ENCODE data around the gene MAP4K2.
"Not testable (repeated sequence)": the region's sequence is repeated elsewhere in the genome, so short reads cannot be mapped to it uniquely, and the experiment has no call there.

The MAP4K2 gene

DNA sequence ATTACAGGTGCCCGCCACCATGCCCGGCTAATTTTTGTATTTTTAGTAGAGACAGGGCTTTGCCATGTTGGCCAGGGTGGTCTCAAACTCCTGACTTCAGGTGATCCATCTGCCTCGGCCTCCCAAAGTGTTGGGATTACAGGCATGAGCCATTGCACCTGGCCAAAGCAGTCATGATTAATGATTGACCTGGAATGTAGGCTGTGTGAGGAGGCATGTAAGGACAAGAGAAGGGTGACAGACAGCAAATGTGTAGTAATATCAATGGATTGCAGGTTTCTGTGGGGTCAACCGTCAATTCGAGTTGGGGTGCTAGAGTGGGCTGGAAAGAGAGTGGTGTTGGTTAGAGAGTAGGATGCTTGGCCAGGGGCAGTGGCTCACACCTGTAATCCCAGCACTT lies 12.4 kb upstream of the MAP4K2 start:
- not testable (repeated sequence) for FAIRE-seq; DNase-seq (ENCODE audit: insufficient read length, low spot score)

DNA sequence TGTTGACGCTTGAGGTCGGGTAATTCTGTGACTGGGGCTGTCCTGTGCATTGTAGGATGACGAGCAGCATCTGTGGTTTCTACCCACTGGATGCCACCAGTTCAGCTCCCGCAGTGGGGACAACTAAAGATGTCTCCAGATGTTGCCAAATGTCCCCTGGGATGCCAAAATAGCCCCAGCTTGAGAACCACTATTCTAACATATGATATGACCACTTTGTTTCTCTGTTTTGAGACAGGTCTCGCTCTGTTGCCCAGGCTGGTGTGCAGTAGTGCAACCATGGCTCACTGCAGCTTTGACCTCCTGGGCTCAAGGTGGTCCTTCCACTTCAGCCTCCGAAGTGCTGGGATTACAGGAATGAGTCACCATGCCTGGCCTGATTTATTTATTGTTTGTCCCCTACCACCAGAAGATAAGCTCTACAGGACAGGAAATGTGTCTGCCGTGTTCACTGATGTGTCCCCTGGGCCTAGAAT lies 11.7 kb upstream of the MAP4K2 start:
- no peak for FAIRE-seq

DNA sequence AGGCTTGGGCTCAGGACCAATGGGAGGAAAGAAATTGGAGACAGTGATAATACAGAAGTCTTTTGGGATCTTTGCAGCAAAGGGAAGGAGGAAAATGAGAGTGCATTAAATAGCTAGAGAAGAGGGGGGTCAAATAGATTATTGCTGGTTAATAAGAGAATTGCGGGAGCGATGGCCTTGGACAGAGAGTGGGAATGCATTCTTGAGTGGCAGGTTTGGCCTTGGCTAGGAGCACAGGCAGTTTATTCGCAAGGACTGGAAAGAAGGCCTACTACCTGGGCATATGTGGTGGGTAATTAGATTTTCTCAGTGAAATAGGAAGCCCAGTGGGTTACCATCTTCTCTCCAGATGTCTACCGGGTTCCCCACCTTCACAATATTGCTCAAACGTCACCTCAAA lies 10.8 kb upstream of the MAP4K2 start:
- no peak for FAIRE-seq
- no peak for DNase-seq (ENCODE audit: insufficient read length, low spot score)

More for the DNA sequence above, 11.7 kb upstream of the MAP4K2 start:
- no peak for DNase-seq (ENCODE audit: insufficient read length, low spot score)

DNA sequence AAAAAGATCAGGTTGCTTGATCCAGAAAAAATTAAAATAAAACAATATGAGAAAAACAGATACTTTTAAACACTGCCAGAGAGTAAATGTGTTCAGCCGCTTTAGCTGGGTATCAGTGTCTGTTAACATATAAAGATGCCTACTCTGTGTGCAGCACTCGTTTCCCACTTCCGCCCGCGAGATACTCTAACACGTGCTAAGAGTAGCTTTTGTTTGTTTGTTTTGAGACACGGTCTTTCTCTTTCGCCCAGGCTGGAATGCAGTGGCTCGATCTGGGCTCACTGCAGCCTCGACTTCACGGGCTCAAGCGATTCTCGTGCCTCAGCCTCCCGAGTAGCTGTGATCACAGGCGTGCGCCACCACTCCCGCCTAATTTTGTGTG lies 7.9 kb upstream of the MAP4K2 start:
- no peak for FAIRE-seq
- no peak for DNase-seq (ENCODE audit: insufficient read length, low spot score)

DNA sequence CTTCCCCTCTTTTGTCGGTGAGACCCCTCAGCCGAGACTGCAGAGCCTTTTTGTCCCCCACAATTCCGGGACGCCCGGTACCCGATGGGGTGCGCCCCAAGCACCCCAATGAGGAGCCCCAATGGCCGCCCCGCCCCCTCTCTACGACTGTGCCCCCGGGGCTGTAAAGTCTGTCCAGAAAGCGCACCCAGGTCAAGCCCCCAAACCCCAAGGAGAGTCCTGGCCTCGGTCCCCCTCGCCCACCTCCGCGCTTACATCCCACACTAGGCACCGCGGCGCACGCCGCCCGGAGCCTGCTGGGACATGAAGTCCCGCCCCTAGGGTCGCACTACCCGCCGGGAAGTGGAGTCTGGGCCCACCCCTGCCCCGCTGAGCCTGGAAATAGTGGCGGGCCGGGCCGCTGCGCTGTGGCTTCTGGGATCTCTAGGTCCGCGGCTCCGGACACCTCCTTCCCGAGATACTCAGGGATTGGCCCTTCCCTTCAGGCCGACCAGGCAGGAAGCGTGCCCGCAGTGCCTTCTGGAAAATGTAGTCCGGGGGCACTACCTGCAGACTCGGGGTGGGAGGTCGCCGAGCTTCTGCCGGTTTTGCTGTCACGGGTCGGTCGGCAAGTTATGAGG lies 7.4 kb upstream of the MAP4K2 start, which contains the start of gene MEN1:
MEN1 (minus strand) TSS at position 281 of the 620 bp plus-strand sequence. CDS start 442 bp downstream, outside the sequence.
- peak; percentile 96 for DNase-seq (ENCODE audit: insufficient read length, low spot score)
- peak; percentile 58 for FAIRE-seq

DNA sequence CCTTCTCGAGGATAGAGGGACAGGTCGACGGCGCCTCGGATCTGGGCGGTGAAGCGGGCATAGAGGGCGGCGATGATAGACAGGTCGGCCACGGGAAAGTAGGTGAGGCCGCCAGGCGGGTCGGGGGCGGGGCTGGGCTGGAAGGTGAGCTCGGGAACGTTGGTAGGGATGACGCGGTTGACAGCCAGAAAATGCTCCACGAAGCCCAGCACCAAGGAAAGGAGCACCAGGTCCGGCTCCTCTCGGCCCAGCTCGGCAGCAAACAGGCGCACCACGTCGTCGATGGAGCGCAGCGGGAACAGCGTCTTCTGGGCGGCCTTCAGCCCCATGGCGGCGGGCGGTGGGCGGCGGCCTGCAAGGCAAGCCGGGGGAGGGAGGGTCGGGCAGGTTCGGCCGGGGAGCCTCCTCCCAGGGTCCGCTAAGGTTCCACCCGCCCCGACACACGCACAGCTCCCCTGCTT lies 6.8 kb upstream of the MAP4K2 start:
- FAIRE-seq (no peak), DNase-seq (ENCODE audit: insufficient read length, low spot score) (no peak)

DNA sequence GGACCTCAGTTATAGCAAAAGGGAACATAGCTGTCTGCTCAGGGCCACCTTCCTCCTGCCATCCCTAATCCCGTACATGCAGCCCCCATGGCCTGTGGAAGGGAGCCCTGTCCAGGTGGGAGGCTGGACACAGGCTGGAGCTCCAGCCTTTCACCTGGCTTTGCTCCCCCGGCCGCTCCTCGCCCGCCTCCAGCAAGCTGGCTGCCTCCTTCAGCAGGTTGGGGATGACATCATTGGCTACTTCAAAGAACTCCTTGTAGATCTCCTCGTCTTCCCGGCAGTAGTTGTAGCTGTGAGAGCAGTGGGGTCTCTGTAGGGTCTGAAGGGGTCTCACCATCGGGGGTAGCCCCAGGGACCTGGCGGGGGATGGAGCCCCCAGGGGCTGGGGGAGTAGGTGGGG lies 2.5 kb upstream of the MAP4K2 start:
- no peak for DNase-seq (ENCODE audit: insufficient read length, low spot score)
- FAIRE-seq = no peak

DNA sequence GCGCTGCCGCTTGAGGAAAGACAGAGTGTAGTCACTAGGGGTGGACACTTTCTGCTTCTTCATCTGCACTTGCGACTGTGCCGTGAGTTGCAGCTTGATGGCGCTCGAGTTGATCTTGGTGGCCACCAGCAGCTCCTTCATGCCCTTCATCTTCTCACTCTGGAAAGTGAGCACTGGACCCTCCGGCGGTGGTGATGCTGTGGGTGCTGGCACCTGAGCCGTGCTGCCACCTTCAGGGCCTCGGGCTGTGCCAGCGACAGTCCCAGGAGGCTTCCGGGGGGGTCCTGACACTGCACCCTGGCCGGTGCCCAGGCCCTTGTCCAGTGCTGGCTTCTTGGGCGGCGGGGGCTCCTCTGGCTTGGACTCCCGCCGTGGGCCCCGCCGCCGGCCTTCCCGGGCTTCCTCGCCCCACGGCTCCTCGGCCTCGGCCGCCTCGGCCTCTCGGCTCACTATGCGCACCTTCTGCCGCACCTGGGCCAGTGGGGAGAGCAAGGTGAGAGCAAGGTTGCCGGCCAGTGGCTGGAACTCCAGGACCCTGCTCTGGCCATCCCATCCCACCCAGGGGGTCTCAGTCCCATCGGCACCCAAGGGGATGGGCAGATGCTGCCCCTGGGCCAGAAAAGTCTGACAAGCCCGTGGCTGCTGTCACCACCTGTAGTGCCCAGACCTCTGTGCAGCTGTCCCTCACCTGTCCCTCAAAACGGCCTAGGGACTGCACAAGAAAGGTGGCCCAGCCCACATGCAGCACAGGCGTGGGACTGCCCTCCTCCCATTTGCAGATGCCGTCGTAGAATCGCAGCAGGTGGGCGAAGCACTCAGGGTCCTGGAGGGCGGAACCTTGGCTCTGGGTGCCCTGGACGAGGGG lies 1.6 kb upstream of the MAP4K2 start:
- FAIRE-seq = no peak

DNA sequence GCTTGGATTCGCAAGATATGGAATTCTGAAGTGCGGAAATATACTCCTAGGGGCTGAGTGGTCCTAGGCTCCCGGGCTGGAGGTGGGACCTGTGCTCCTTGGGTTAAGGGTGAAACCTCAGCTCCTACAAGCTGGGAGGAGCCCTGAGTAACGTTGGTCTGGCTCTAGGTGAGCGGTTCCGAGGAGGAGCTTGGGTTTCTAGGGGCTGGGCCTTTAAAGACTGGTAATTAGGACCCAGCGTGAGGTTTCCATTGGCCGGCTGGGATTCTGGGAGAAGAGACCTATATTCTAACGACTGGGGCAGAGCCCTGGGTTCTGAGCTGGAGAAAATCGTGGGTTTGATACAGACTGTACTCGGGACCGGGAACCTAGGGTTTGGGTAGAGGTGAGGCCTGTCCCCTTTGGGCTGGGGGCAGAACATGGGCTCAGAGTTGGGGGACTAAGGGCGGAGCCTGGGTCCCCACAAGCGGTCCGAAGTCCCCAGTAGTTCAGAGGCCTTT lies 882 bp upstream of the MAP4K2 start:
- no peak for DNase-seq (ENCODE audit: insufficient read length, low spot score)
- no peak for FAIRE-seq

More for the DNA sequence above, 1.6 kb upstream of the MAP4K2 start:
- no peak for DNase-seq (ENCODE audit: insufficient read length, low spot score)

DNA sequence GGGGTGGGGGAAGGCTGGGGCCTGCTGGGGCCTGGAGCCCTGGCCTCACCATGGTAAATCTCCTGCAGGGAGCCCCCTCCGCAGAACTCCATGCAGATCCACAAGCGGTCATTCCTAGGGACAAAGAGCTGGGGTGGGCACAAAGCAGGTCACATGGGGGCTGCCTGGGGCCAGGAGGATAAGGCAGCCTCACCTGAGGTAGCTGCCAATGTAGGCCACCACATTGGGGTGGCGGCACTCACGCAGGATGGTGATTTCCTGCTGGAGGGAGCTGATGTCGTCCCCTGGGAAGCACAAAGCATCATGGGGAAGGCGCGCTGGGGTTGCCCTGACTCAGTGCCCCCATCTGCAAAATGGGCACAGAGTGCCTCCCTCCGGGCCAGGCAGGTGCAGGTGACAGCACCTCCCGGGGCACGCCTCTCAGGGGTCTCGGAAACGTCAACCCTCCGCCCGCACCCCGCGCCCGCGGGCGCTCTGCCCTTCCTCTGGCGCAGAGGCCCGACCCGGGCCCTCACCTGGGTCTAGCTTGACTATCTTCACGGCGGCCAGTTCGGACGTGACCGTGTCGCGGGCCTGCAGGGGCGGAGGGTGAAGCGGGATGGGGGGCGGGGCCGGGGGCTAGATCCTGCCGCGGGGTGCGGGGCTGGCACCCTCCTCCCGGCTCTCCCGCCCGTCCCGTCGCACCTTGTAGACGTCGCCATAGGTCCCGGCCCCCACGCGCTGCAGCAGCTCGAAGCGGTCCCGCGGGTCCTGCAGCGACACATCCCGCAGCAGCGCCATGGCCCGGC lies 450 bp downstream of the MAP4K2 start:
- DNase-seq (ENCODE audit: insufficient read length, low spot score) (peak; percentile 36), FAIRE-seq (peak; percentile 28)

DNA sequence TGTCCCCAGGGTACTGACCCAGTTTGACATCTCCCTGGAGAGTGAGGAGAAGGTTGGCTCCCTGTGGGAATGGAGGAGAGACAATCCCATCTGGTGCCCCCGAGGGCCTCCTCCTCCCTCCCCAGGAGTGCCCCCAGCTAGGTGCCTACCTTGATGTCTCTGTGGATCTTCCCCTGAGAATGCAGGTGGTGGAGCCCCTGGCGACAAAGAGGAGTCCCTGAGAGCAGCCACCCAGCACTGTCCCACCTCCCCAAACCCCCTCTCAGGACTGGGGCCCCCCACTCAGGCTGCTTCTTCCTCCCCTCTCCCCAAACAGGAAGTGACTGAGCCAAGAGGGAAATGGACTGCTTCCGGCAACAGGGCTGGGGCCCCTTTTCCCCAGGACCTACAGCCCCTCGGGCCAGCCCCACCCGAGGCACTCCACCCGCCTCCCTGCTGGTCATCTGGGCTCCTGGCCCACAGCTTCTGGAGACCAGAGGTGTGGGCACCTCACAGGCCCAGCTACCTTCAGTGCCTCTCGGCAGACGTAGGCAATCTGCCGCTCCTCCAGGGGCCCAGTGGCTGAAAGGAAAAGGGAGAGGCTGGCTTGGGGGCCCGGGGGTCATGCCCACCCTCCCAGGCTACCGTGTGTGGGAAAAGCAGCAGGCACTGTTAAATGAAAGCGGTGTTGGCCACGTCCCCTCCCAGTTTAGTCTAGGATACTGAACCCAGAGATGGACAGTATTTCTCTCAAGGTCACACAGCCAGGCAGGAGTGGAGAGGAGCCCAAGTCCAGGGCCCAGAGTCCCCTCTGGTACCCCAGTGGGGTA lies 1.2 kb downstream of the MAP4K2 start:
- DNase-seq (ENCODE audit: insufficient read length, low spot score) = no peak
- FAIRE-seq = no peak

DNA sequence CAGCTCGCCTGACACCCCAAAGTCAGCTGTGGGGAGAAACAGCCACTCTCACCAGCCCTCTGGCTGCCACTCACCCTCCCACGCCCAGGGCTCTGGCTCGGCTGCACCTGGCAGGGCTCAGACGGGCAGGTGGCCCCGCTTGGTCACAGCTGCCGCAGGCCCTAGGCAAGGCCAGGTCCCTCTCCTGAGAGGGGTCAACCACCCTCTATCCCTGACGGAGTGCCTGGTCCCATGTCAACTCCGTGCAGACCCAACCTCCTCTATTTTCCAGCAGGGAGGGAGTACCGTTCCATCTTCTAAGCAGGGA lies 1.9 kb downstream of the MAP4K2 start:
- DNase-seq (ENCODE audit: insufficient read length, low spot score) (no peak), FAIRE-seq (no peak)

DNA sequence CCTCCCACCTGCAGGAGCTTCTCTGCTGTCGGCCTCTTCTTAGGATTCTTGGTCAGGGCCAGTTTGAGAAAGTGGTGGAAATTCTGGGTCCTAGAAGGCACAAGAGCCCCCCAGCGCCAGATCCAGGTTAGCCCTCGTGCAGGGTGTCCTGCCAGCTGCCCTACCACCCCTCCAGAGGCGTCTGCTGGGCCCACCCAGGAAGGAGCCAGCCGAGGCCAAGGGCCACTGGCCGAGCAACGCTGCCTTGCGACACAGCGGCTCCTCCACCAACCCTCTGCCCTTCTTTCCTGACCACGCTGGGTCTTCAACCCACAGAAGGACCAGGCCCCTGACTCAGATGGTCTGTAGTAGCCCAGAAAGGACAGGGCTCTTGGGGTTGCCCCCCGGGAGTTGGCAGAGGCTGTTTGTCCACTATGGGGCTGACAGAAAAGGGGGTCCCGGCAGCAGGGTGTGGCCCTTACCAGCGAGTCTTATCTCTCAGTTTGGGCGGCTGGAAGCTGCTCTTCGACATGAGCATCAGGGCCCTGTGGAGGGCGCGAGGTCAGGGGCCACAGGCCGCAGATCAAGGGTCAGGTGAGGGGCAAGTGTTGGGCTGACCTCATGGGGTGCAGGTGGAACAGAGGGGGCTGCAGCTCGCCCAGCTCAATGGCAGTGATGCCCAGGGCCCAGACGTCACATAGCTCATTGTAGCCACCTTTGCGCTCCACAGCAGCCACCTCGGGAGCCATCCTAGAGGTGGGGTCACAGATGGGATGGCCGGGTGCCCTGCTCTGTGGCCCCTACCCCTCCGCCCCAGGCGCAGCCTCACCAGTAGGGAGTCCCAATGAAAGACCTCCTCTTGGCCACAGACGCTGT lies 2.5 kb downstream of the MAP4K2 start:
- no peak for FAIRE-seq
- DNase-seq (ENCODE audit: insufficient read length, low spot score) = no peak

DNA sequence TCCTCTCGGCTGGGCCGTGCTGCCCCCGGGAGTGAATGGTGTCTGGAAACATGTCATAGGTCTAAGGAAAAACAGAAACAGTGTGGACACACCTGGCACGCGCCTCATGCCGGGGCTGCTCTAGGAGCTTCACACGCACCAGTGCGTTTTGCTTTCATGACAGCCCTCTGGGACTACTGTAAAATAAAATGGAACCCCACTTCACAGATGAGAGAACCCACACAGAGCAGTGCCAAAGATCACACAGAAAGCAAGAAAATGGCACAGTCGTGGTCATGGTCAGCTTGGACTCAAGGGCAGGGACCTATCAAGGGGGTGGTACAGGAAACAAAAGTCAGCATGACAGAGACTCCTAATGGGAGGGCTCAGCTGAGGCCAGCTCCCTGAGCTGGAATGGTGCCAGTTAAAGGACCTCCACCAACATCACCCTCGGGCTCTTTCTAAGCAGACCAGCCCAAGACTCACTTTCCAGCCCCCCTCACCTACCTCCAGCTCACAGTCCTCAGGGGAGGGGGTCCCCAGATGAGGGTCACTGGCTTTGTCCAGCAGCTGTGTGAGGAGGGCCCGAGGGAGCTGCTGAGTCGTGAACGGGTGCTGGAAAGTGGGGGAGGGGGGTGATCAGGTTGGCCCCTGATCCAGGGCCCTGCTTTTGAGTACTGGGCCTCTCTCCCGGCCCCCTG lies 3.3 kb downstream of the MAP4K2 start:
- DNase-seq (ENCODE audit: insufficient read length, low spot score) (no peak), FAIRE-seq (no peak)

DNA sequence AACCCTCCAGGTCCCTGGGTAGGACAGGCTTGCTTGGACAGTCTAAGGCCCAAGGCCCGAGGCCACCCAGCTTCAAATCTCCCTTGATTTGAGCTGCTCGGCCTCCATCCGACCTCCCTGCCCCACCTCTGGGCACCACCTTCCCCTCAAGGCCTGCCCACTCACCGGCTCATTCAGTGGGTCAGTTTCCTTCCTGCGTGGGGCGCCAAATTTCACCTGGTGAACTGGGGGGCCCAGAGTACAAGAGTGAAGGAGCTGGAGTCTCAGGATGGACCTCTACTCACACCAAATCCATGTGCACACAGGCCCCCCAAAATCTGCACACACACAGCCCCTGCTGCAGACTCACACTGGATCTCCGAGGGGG lies 3.8 kb downstream of the MAP4K2 start:
- DNase-seq (ENCODE audit: insufficient read length, low spot score) (no peak), FAIRE-seq (no peak)

DNA sequence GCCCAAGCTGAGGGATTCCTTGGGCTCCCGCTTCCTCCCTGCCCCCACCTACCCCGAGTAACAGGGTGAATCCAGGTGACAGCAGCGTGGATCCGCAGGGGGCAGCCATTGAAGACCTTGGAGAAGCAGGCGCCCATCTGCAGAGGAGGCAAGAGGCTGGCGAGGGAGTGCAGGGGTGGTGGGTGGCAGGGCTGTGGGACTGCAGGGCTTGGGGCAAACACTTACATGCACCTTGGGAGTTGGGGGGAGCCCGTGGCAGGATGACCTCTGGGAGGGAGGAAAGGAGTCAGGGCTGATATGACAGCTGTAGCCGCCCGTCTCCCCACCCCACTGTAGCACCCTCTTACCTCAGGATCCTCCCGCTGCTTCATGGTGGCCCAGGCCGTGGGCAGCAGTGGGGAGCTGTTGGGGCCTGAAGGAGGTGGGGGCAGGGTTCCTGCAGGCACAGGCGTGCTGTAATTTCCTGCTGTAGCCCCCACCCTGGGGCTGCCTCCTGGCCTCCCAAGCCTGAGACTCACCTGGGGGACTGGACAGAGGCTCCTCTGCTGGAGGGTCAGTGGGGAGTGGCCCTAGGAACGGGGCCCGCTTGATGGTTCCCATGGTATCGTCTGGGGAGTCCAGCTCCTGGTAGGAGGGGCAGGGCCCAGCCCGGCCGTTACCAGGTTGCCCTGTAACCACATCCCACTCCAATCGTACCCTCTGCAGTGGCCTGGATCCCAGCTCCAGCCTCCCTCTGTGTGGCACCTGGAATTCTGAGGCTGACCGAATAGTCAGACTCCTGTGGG lies 6.1 kb downstream of the MAP4K2 start:
- DNase-seq (ENCODE audit: insufficient read length, low spot score) (no peak), FAIRE-seq (no peak)

DNA sequence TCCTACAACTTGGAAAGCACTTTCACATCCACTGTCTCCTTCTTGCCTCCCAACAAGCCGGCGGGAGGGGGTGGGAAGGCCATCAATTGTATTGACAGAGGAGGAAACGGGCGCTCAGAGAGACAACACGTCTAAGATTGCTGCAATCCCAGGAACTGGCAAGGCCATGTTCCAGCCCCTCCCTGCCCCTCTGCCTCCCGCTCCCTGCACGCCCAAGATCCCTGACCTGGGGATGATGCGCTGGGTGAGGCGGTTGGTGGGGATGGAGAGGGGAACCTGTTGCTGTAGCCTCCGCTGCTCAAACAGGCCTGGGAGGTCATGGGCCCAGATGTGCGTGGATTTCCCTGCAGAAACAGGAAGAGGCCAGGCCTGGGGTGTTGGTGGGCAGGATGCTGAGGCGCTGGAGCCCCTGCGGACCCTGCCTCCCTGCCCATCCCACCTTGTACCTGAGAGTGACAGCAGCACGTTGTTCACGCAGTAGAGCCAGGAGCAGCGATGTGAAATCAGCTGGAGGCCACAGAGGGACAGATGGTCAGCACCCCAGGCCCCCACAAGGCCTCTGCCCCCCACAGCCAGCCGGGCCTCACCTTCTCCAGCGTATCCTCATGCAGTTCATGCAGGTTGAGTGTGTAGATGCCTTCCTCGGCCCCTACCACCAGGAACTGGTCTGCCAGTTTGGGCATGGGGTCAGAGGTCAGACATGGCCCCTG lies 6.8 kb downstream of the MAP4K2 start:
- no peak for FAIRE-seq

More for the DNA sequence above, 6.8 kb downstream of the MAP4K2 start:
- no peak for DNase-seq (ENCODE audit: insufficient read length, low spot score)

Data from HTR-8/SVneo (cell line).